Measurements from ENCODE around the gene MRPL47. TPM values are rescaled to one million over a fixed set of nuclear protein-coding genes. Genes with fewer than 3 reads are reported as not detected.

Gene MRPL47
- total and polyA plus RNA-seq, 2 of the 13 experiments (the other 11 are each of a cell fraction or from before 2014, with no cell fraction given), result 36.1 to 83.8 TPM

- 0 out of 2 replicates have a peak, but pooled peaks have one; percentile 30 for TF ChIP-seq ZSCAN5A (CRISPR knock-in tag; IDR thresholded peaks at IDR 0.05; ENCODE audit: borderline replicate concordance)
- TF ChIP-seq CBX5 (CRISPR knock-in tag; IDR thresholded peaks at IDR 0.05; ENCODE audit: borderline replicate concordance), result no peak
- TF ChIP-seq MEIS2 (CRISPR knock-in tag; IDR thresholded peaks at IDR 0.05), result 0 out of 2 replicates have a peak, but pooled peaks have one; percentile 50
- TF ChIP-seq TOPORS (CRISPR knock-in tag; IDR thresholded peaks at IDR 0.05), result 0 out of 2 replicates have a peak, but pooled peaks have one; percentile 77
- no peak for TF ChIP-seq THYN1 (CRISPR knock-in tag; IDR thresholded peaks at IDR 0.05; ENCODE audit: borderline replicate concordance, low read depth)
- TF ChIP-seq HMG20B (CRISPR knock-in tag; conservative IDR thresholded peaks at IDR 0.05), result no peak
Observed at GRCh38 chr3:179652447-179653095, 48.1 kb upstream of the MRPL47 start, which contains the start of gene USP13 (continued).

DNA sequence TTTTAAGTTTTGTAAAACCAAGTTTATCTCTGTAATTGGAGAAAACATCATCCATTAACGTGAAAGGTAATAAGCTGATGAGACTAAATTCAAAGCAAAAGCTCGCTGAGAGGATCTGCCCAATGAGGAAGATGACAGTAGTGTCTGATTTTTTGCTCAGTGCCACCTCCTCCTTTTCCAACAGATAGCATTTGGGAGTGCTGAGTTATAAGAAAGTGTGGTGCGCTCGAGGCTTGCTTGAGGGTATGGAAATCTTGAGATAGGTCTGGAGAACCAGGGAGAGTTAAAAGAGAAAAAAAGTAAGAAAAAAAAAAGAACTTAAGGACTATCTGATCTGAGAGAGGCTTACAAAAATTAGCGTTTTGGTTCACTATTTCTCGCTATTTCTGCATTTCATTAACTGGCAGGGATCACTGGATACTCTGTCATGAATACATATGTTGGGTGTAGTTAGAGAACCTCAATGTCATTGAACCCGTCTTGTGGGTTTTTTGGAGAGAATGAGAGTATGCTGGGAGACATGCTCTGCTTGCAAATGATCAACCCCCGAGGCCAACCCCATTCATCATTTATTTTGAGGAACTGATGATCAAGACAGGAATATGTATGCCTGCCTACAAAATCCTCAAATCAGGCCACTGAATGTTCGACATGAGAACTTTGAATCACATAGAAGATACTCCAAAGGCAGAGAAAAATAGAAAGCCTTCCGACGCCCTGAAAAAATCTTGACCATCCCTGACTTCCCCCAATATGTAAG, 47.4 kb upstream of the MRPL47 start:
- TSS peak; percentile 81 for BruUV-seq (replicated peaks)
- Histone ChIP-seq H3K4me2 (ENCODE audit: low read depth, low read length) (peak overlapping the region; percentile 75), H3K27ac (ENCODE audit: extremely low read length, insufficient read depth, low read length) (peak overlapping the region; percentile 61), H3K4me1 (ENCODE audit: insufficient read depth, low read length) (peaks cover 37% of the 10 kb centered on the region), H4K20me1 (ENCODE audit: insufficient read depth, low read length) (no peaks in the 10 kb centered on the region), H3K36me3 (replicated peaks in 1 of 2; ENCODE audit: control insufficient read depth in 1 of 2, insufficient read depth in 2 of 2, low read length in 2 of 2) (peaks cover 0 to 7% of the 10 kb centered on the region in 2 experiments; a peak in 2 of 5 replicates), H3K27me3 (ENCODE audit: control insufficient read depth in 1 of 2, insufficient read depth in 2 of 2, low read length in 2 of 2) (no peaks in the 10 kb centered on the region), H3K4me3 (replicated peaks in 1 of 3; ENCODE audit: insufficient read depth in 1 of 3, low read depth in 2 of 3, low read length in 3 of 3) (peak overlapping the region; percentile 69 to 92 (median 77)), H3K9ac (ENCODE audit: insufficient read depth, low read depth, low read length) (peak overlapping the region; percentile 90), H2AFZ (ENCODE audit: low read length) (no peak overlapping the region), H3K79me2 (ENCODE audit: insufficient read depth, low read length) (peaks cover 34% of the 10 kb centered on the region), H3K9me3 (ENCODE audit: low read length) (no peaks in the 10 kb centered on the region)
- ChIA-PET CTCF (ENCODE audit: low intra/inter-chr PET ratio, low total read pairs) (no interaction called here), POLR2A (interaction anchor here (0.8 to 2.8 kb wide), 5 partner anchors 8 to 83 kb away, joined by 3 to 30 read pairs (median 7); partner anchors contain the start of genes MRPL47 and NDUFB5)
- TF ChIP-seq NR2C2 (CRISPR knock-in tag; IDR thresholded peaks at IDR 0.05; ENCODE audit: borderline replicate concordance) (0 out of 2 replicates have a peak, but pooled peaks have one; percentile 0), NR2F2 (IDR thresholded peaks at IDR 0.05; ENCODE audit: borderline replicate concordance, low read depth) (no peak), ZNF878 (CRISPR knock-in tag; IDR thresholded peaks at IDR 0.05) (peak; percentile 12; the same call in 1 of the 2 replicates)
- ATAC-seq (no peak), DNase-seq (ENCODE audit: low spot score) (no peak), FAIRE-seq (no peak)
- in situ Hi-C loops (cut with HindIII; ENCODE audit: extremely low pct_ligation_motif_present, low pct_unique_long_range_greater_than_20kb) (no loop called here), intact Hi-C loops (cut with micrococcal nuclease; ENCODE audit: unreplicated experiment) (loop anchor here (5.0 kb wide), 2 partner anchors 35 to 80 kb away; no protein-coding TSS in a partner anchor)
- 63% methylated on average over 11 of the region's 11 CpGs for WGBS (ENCODE audit: low lambda C conversion rate)
